COLO829 (cell line): ENCODE results near the gene STXBP4.
"Not testable (repeated sequence)": the region's sequence is repeated elsewhere in the genome, so short reads cannot be mapped to it uniquely, and the experiment has no call there.

Source experiments
- DNase-seq: peaks from one replicate; pipeline ENCODE4 v3.0.0; 2012; ENCODE audit warnings: low spot score

Gene STXBP4

DNA sequence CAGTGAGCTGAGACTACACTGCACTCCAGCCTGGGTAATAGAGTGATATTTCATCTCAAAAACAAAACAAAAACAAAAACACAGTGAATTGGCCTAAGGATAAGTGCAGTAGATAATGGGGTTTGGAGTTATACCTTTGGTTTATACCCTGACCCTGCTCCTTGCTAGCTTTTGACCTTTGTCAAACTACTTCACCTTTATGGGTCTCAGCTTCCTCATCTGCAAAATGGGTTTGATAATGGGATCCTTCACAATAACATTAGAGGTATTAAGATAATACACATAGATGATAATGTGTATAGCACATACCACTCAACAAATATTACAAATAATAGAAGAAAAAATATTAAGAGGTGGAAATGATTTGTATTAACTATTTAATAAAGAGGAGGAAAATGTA lies 85.9 kb downstream of the STXBP4 start:
- DNase-seq = no peak

DNA sequence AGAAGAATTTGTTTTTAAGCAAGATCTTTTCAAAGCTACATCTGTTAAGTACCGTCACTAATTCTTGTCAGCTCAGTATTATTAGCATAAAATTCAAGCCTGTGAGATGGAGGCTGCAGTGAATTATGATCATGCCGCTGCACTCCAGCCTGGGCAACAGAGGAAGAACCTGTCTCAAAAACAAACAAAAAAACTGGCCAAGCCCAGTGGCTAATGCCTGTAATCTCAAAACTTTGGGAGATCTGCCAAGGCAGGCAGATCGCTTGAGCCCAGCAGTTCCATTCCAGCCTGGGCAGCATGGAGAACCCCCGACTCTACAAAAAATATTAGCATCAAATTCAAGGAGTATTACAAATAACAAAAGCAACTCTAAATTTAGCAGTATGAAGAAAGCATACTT lies 88.0 kb downstream of the STXBP4 start:
- no peak for DNase-seq

DNA sequence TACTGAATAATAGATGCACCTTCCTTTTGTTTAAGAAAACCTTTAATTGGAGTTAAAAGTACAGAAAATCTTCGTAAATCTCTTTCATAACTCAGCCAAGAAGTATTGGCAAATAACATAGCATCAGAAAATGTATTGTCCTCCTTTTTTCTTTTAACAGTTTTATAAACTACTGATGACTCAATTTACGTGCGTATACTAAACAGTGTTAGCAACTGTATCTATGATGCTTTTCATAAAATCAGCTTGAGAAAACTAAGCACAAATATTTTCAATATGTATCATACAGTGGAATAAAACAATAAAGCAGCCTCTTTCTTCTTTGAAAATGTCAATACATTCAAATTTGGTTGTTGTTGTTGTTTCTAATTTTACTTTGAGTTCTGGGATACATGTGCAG lies 88.6 kb downstream of the STXBP4 start:
- no peak for DNase-seq

DNA sequence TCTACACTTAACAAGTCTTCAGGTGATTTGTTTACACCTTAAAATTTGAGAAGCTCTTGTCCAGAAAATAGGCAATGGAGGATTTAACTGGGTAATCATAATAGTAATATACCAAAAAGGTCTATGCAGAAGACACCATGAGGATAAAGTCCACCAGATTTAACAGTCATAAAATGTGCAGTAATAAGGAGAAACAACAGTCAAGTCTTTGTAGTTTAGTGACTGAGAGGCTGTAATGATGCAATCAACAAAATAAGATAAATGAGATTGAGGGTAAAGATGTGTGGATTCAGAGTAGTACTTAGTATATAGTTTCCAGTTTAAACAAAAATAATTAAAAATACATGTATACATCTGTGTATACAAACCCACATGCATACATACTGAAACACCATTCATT lies 91.2 kb downstream of the STXBP4 start:
- DNase-seq = no peak

DNA sequence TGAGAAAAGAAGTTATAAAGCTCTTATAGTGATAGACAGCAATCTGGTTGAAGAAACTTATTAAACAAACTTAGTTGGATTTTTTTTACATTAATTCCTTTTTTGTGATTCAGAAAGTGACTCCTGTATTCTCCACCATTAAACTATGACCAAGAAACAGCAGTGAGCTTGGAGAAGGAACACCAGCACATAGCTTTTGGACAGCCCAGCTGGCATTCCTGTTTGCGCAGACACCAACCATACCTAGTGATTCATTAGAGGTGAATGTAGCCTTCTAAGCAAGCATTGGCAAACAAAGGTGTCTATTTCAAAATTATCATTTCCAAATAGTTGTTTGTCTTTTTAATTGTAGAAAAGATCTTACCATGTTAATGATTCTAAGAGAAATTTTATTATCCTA lies 94.4 kb downstream of the STXBP4 start:
- no peak for DNase-seq

GRCh38 chr17:55063885-55064874 lies 95.6 kb downstream of the STXBP4 start:
- no peak for DNase-seq

GRCh38 chr17:55067697-55068439 lies 99.3 kb downstream of the STXBP4 start:
- no peak for DNase-seq

- DNase-seq = no peak
Measured at GRCh38 chr17:55068862-55069811, 100.6 kb downstream of the STXBP4 start.

DNA sequence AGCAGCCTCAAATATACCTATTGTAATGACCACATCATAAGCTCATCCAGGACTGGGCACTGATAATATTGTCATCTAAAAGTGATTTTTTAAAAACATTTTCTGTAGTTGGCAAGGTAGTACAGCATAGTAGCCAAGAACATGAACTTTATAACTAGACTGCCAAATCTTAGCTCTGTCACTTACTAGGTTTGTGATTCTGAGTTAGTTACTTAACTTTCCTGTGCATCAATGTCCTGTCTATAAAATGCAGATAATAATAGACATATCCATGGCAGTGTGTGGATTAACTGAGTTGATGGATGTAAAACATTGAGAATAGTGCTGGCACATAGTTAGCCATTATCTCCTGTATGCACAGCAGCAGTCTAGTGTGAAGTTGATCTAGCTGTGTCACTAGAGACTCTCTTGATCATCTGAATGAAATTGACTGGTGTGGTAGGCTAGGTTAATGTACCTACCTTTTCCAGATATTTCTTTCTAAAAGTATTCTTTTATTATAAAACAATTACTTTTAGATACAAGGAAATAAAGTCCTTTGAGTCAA lies 101.5 kb downstream of the STXBP4 start:
- DNase-seq = no peak

- DNase-seq = no peak
Measured at GRCh38 chr17:55072898-55073297, 104.3 kb downstream of the STXBP4 start.

DNA sequence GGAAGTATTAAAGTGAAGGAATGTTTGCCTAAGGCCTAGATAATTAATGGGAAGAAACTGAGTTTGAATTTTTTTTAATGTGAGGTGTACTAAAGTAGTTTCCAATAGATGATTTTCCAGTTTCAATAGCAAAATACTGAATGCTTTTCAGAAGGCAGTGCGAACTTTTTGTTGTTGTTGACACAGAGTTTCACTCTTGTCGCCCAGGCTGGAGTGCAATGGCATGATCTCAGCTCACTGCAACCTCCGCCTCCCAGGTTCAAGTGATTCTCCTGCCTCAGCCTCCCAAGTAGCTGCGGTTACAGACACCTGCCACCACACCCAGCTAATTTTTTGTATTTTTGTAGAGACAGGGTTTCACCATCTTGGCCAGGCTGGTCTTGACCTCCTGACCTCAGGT lies 104.9 kb downstream of the STXBP4 start:
- not testable (repeated sequence) for DNase-seq

GRCh38 chr17:55081559-55081958 lies 113.0 kb downstream of the STXBP4 start:
- DNase-seq = no peak

GRCh38 chr17:55086635-55087058 lies 118.1 kb downstream of the STXBP4 start:
- no peak for DNase-seq

GRCh38 chr17:55089256-55089655 lies 120.7 kb downstream of the STXBP4 start:
- no peak for DNase-seq

DNA sequence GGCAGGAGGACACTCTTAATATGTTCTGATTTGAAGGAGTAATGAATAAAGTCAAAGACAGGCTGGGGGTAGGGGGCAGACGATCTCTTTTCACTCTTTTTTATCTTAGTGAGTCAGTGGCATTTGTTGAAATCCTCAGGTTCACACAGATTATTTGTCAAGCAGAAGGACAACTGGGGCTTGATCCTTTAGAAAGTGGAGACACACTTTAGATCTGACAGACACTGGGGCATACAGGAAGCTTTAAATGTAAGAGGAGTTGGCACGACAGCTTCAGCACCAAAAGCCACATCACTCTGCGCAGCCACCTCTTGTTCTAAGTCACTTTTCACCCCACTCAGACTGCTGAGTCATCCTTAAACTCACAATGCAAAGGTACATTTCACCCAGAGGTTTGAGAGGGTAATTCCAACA lies 121.5 kb downstream of the STXBP4 start:
- no peak for DNase-seq

DNA sequence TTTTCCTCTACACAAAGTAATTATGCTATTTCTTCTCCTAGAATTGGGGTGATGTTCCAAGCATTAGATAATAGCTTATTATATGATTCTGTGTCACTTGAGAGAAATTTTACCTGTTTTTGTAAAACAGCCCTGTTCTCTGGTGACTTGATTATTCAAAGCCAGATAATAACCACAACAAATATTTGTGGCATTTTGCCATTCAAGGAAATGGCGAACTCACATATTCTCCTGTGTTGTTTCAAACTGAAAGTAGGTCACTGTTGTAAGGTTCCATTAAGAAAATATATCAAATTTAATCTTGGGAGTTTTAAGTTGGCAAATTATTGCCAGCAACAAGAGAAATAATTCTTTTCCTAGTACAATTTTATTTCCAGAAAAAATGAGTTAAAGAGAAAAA lies 124.8 kb downstream of the STXBP4 start:
- no peak for DNase-seq

GRCh38 chr17:55098765-55099164 lies 130.2 kb downstream of the STXBP4 start:
- no peak for DNase-seq

GRCh38 chr17:55110521-55110920 lies 142.0 kb downstream of the STXBP4 start:
- no peak for DNase-seq

- no peak for DNase-seq
Measured at GRCh38 chr17:55114283-55114682, 145.7 kb downstream of the STXBP4 start.

GRCh38 chr17:55116440-55116914 lies 147.9 kb downstream of the STXBP4 start:
- peak; percentile 6 for DNase-seq

GRCh38 chr17:55117164-55117563 lies 148.6 kb downstream of the STXBP4 start:
- no peak for DNase-seq
